Keratinocyte (primary cell): ENCODE data around the gene CACNA1C. TPM values are rescaled to one million over a fixed set of nuclear protein-coding genes. Genes with fewer than 3 reads are reported as not detected.

Experiments used
- DNase-seq: peaks from one replicate; pipeline ENCODE4 v3.0.0-alpha.2; 2011; ENCODE audit warnings: low read depth, missing footprints, low spot score
- FAIRE-seq: peaks from 2 replicates; lab custom pipeline; 2011; peaks lifted over from hg19 to GRCh38; lab: Jason Lieb, UNC
- H2AFZ ChIP-seq: 2 replicates; pipeline ENCODE4 v1.6.0; 2012; ENCODE audit warnings: low read length, control low read depth, inconsistent platforms; ENCODE audit not compliant: control insufficient read depth
- H3K27ac ChIP-seq: 2 replicates; pipeline ENCODE4 v1.5.1; 2011; ENCODE audit warnings: low read length; ENCODE audit not compliant: control insufficient read depth, insufficient read depth
- H3K27me3 ChIP-seq: 3 replicates; pipeline ENCODE4 v1.6.0; 2011; ENCODE audit warnings: low read length; ENCODE audit not compliant: control insufficient read depth, insufficient read depth; ENCODE audit errors: extremely low read depth
- H3K36me3 ChIP-seq, 2 experiments: 2 replicates in 1 of 2; 3 replicates in 1 of 2; pipeline ENCODE4 v1.5.1; 2011; ENCODE audit warnings: low read length in 2 of 2, mild to moderate bottlenecking in 1 of 2; ENCODE audit not compliant: control insufficient read depth in 2 of 2, insufficient read depth in 2 of 2; ENCODE audit errors: extremely low read depth in 1 of 2
- H3K4me1 ChIP-seq: 3 replicates; pipeline ENCODE4 v1.5.1; 2011; ENCODE audit warnings: low read length; ENCODE audit not compliant: control insufficient read depth, insufficient read depth; ENCODE audit errors: extremely low read depth
- H3K4me2 ChIP-seq: 3 replicates; pipeline ENCODE4 v1.6.0; 2011; ENCODE audit warnings: low read depth, low read length; ENCODE audit not compliant: control insufficient read depth, insufficient read depth; ENCODE audit errors: extremely low read depth
- H3K4me3 ChIP-seq, 3 experiments: fragments of 200-600 bp in 1 of 3; sonication (generic) in 1 of 3; 2 replicates in 2 of 3; 3 replicates in 1 of 3; pipeline ENCODE4 v1.5.1; 2011 to 2016; ENCODE audit warnings: low read length in 3 of 3, mild to moderate bottlenecking in 3 of 3, control low read depth in 2 of 3, inconsistent platforms in 1 of 3, low read depth in 1 of 3, mixed read lengths in 1 of 3, mixed run types in 1 of 3, moderate library complexity in 1 of 3; ENCODE audit not compliant: control insufficient read depth in 2 of 3, insufficient read depth in 2 of 3; ENCODE audit errors: extremely low read depth in 1 of 3
- H3K79me2 ChIP-seq: 2 replicates; pipeline ENCODE4 v1.6.0; 2012; ENCODE audit warnings: low read length; ENCODE audit not compliant: control insufficient read depth, insufficient read depth
- H3K9ac ChIP-seq: 3 replicates; pipeline ENCODE4 v1.6.0; 2011; ENCODE audit warnings: low read length; ENCODE audit not compliant: control insufficient read depth, insufficient read depth; ENCODE audit errors: extremely low read depth
- H3K9me1 ChIP-seq: 3 replicates; pipeline ENCODE4 v1.6.0; 2011; ENCODE audit warnings: low read length; ENCODE audit not compliant: control insufficient read depth, insufficient read depth; ENCODE audit errors: extremely low read depth
- H3K9me3 ChIP-seq: 2 replicates; pipeline ENCODE4 v1.5.1; 2012; ENCODE audit warnings: low read depth, low read length; ENCODE audit not compliant: control insufficient read depth
- H4K20me1 ChIP-seq: 3 replicates; pipeline ENCODE4 v1.6.0; 2011; ENCODE audit warnings: low read length; ENCODE audit not compliant: control insufficient read depth, insufficient read depth; ENCODE audit errors: extremely low read depth
- EZH2 ChIP-seq: IDR thresholded peaks from one replicate; pipeline ENCODE4 v1.6.1; 2012; ENCODE audit warnings: inconsistent platforms, mild to moderate bottlenecking, low read length, moderate library complexity
- dilution Hi-C: fragments of 300-500 bp; cut with MboI; formaldehyde crosslinking; loops from one replicate; pipeline ENCODE4 v1.7.0; 2020; ENCODE audit warnings: low sequenced_read_pairs; ENCODE audit not compliant: extremely low pct_ligation_motif_present
- polyA plus RNA-seq, 5 experiments: library from polyadenylated mRNA; depleted of rRNA in 3 of 5; stranded (reverse) in 3 of 5; stranded (forward) in 1 of 5; unstranded in 1 of 5; fragments of >200 nt; gene quantifications; 1 replicate in 1 of 5; 2 replicates in 3 of 5; 3 replicates in 1 of 5; pipeline versions ENCODE4 v1.2.1 to v1.2.3, GENCODE V29; 2011 to 2012; ENCODE audit warnings: missing spikeins in 2 of 5, low read depth in 1 of 5, low replicate concordance in 1 of 5
- TF ChIP-seq, protein P1 (sequence below), 3 experiments: IDR thresholded peaks in 1 of 3; conservative IDR thresholded peaks in 1 of 3; optimal IDR thresholded peaks in 1 of 3; 2 replicates in 2 of 3; 3 replicates in 1 of 3; pipeline versions ENCODE3 to v1.5.1; 2011; ENCODE audit warnings: low read length in 3 of 3, mild to moderate bottlenecking in 3 of 3, moderate library complexity in 2 of 3, control low read depth in 1 of 3, inconsistent platforms in 1 of 3; ENCODE audit not compliant: insufficient read depth in 2 of 3; ENCODE audit errors: extremely low read depth in 1 of 3

The CACNA1C gene
- polyA plus RNA-seq, 1 donor (not counting 4 experiments of a cell fraction or from before 2014, with no cell fraction given): not detected

DNA sequence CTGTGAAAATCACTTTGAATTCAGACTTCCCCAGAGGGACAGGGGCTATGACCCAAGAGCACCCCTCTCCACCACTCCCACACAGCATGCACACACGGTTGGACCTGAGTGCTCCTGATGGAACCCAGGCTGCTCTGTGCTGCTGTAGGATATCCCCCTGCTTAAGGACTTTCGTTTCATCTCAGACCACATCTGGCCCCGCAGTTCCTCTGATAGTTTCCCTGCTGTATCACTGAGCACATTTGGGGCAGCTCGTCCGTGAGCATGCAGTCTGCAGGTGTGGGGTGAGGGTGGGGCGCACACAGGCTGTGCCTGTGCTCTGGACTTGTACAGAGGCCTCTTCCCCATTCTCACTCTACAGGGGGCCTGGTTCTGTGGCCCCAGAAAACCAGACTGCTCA lies 396.8 kb downstream of the CACNA1C start:
- no peaks in the 10 kb centered on the region for H3K4me1 ChIP-seq
- DNase-seq (no peak), FAIRE-seq (no peak)
- H3K4me3 ChIP-seq: no peak overlapping the region
- dilution Hi-C loops: no loop called here
- H3K9ac ChIP-seq: no peak overlapping the region
- H3K4me2 ChIP-seq: no peak overlapping the region
- TF ChIP-seq, protein P1, sequence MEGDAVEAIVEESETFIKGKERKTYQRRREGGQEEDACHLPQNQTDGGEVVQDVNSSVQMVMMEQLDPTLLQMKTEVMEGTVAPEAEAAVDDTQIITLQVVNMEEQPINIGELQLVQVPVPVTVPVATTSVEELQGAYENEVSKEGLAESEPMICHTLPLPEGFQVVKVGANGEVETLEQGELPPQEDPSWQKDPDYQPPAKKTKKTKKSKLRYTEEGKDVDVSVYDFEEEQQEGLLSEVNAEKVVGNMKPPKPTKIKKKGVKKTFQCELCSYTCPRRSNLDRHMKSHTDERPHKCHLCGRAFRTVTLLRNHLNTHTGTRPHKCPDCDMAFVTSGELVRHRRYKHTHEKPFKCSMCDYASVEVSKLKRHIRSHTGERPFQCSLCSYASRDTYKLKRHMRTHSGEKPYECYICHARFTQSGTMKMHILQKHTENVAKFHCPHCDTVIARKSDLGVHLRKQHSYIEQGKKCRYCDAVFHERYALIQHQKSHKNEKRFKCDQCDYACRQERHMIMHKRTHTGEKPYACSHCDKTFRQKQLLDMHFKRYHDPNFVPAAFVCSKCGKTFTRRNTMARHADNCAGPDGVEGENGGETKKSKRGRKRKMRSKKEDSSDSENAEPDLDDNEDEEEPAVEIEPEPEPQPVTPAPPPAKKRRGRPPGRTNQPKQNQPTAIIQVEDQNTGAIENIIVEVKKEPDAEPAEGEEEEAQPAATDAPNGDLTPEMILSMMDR (optimal IDR thresholded peaks at IDR 0.05 in 1 of 3, IDR thresholded peaks at IDR 0.05 in 1 of 3, conservative IDR thresholded peaks at IDR 0.05 in 1 of 3; ENCODE audit: extremely low read depth in 1 of 3, insufficient read depth in 2 of 3, low read length in 3 of 3): no peak
- no peak for TF ChIP-seq EZH2
- no peaks in the 10 kb centered on the region for H4K20me1 ChIP-seq
- no peak overlapping the region for H2AFZ ChIP-seq
- no peaks in the 10 kb centered on the region for H3K36me3 ChIP-seq
- no peaks in the 10 kb centered on the region for H3K27me3 ChIP-seq
- no peaks in the 10 kb centered on the region for H3K79me2 ChIP-seq
- no peak overlapping the region for H3K27ac ChIP-seq
- H3K9me3 ChIP-seq: no peaks in the 10 kb centered on the region
- H3K9me1 ChIP-seq: no peaks in the 10 kb centered on the region

DNA sequence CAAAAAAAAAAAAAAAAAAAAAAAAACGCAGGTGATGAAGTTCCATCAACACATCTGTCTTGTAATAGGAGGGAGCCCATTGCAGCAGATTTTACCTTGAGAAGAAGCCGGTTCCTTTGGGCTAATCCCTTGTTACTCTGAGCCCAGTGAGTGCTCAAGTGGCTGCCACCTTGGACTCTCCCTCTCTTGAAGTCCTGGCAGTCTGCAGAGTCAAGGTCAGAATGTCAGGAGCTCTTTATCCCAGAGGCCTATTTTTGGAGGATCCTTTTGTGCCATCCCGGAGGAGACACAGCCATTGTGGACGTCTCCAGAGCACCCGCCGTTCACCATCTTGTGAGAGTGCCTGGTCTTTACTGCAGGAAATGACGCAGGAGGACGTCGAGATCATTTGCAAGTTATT lies 397.8 kb downstream of the CACNA1C start:
- H3K27ac ChIP-seq: no peak overlapping the region
- no peaks in the 10 kb centered on the region for H3K4me1 ChIP-seq
- H3K4me2 ChIP-seq: no peak overlapping the region
- no peaks in the 10 kb centered on the region for H3K27me3 ChIP-seq
- no peak for DNase-seq
- TF ChIP-seq EZH2: no peak
- TF ChIP-seq, protein P1 (optimal IDR thresholded peaks at IDR 0.05 in 1 of 3, IDR thresholded peaks at IDR 0.05 in 1 of 3, conservative IDR thresholded peaks at IDR 0.05 in 1 of 3; ENCODE audit: extremely low read depth in 1 of 3, insufficient read depth in 2 of 3, low read length in 3 of 3): no peak
- no peaks in the 10 kb centered on the region for H3K9me1 ChIP-seq
- H3K4me3 ChIP-seq: no peak overlapping the region
- H3K36me3 ChIP-seq: no peaks in the 10 kb centered on the region
- dilution Hi-C loops: no loop called here
- H3K79me2 ChIP-seq: no peaks in the 10 kb centered on the region
- H2AFZ ChIP-seq: no peak overlapping the region
- no peak for FAIRE-seq
- no peaks in the 10 kb centered on the region for H4K20me1 ChIP-seq
- H3K9ac ChIP-seq: no peak overlapping the region
- H3K9me3 ChIP-seq: peaks cover 2% of the 10 kb centered on the region
